ENCODE data around the gene ANAPC2. TPM values are rescaled to one million over a fixed set of nuclear protein-coding genes. Genes with fewer than 3 reads are reported as not detected.
A peak's percentile ranks its signal among the peaks of the same experiment; 100 is the strongest.

The ANAPC2 gene
- total RNA-seq, 3 donors from 2014 or later (not counting 1 experiment from before 2014, with no cell fraction given), result 146 to 172 (median 171) TPM

DNA sequence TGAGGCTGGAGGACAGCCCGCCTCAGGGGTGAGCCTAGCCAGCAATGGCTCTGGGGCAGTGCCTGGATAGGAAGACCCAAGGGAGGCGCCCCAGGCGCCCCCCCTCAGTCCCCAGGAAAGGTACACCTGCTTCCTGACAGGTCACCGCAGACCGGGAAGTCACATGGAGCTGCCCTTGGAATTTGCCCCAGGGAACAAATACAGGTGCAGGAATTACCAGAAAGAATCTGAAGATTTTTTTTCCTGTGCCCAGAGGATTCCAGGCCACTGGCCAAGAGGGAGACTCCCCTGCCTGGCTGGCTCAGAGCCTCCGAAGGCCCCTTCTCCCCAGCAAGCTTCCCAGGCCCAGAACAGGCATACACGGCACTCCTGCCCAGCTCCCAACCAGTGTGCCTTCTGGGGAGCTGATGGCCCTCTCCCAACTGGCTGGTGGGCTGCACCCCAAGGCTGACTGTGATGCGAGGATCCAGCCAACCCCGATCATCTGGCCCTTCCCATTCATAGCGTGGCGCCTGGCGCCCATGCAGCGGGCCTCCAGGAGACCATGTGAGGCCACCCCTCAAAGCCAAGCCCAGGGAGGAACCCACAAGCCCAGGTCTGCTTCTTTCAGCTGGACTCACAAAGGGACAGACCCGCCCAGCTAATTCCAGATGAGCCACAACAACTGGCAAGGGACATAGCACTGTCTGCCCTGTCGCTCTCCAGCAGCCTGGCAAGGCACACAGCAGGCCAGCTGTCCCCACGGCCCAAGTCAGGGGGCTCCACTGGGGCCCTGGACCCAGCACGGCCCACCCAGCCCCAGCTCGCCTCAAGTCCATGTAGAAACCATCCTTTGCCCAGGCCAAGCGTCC lies 9.9 kb upstream of the ANAPC2 start:
- H3K4me3 Mint-ChIP-seq, result peak overlapping the region; percentile 25
- Histone ChIP-seq H3K4me1 (ENCODE audit: control insufficient read depth, insufficient read depth, low read length) (peaks cover 23% of the 10 kb centered on the region), H3K4me3 (ENCODE audit: low read length) (no peak overlapping the region), H3K27ac (ENCODE audit: low read length) (no peak overlapping the region), H3K36me3 (ENCODE audit: control insufficient read depth, insufficient read depth, low read length) (no peaks in the 10 kb centered on the region), H3K27me3 (ENCODE audit: control insufficient read depth, insufficient read depth, low read length) (no peaks in the 10 kb centered on the region), H3K9me3 (ENCODE audit: control insufficient read depth, insufficient read depth, low read length) (no peaks in the 10 kb centered on the region)
- no peak overlapping the region for H3K27ac Mint-ChIP-seq
- DNase-seq, result no peak
- no peaks in the 10 kb centered on the region for H3K27me3 Mint-ChIP-seq (ENCODE audit: low read depth in 2 of 2)
- H3K36me3 Mint-ChIP-seq, result no peaks in the 10 kb centered on the region
- no peaks in the 10 kb centered on the region for H3K9me3 Mint-ChIP-seq
- 96% methylated on average over 19 of the region's 19 CpGs for WGBS (ENCODE audit: insufficient coverage)
- peaks cover 5 to 23% of the 10 kb centered on the region in 2 donors for H3K4me1 Mint-ChIP-seq
- TF ChIP-seq, protein P1, sequence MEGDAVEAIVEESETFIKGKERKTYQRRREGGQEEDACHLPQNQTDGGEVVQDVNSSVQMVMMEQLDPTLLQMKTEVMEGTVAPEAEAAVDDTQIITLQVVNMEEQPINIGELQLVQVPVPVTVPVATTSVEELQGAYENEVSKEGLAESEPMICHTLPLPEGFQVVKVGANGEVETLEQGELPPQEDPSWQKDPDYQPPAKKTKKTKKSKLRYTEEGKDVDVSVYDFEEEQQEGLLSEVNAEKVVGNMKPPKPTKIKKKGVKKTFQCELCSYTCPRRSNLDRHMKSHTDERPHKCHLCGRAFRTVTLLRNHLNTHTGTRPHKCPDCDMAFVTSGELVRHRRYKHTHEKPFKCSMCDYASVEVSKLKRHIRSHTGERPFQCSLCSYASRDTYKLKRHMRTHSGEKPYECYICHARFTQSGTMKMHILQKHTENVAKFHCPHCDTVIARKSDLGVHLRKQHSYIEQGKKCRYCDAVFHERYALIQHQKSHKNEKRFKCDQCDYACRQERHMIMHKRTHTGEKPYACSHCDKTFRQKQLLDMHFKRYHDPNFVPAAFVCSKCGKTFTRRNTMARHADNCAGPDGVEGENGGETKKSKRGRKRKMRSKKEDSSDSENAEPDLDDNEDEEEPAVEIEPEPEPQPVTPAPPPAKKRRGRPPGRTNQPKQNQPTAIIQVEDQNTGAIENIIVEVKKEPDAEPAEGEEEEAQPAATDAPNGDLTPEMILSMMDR (IDR thresholded peaks at IDR 0.05), result no peak
- intact Hi-C loops (cut with micrococcal nuclease), result no loop called here
- ATAC-seq, result no peak

DNA sequence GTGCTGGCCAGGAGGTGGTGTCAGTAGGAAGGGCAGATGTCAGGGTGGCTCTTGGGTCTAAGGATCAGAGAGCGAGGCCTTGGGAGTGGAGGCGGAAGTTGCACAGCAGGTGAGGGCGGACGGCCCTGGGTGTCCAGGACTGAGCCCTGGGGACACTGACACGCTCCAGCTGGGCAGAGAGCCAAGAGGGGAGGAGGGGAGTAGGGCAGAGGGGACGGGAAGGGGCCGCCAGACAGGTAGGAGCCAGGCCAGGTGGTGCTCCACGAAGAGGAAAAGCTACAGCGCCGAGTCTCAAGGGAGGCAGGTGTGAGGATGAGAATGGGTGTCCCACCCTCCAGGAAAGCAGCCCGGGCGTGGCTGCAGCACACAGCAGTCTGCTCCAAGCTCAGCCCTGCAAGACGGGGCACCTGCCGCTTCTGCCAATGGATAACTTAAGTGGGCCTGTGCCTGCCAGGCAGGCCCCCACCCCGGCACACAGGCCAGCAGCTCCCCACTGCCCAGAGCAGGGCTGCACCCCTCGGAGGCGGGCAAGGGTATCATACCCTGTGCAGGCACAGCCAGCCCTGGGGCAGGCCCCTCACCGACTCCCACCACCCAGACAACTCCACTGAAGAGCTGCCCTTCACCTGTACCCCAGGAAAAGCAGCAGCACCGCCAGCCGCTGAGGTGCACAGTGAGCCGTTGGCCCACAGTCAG lies 7.3 kb upstream of the ANAPC2 start:
- no peak overlapping the region for H3K27ac Mint-ChIP-seq

DNA sequence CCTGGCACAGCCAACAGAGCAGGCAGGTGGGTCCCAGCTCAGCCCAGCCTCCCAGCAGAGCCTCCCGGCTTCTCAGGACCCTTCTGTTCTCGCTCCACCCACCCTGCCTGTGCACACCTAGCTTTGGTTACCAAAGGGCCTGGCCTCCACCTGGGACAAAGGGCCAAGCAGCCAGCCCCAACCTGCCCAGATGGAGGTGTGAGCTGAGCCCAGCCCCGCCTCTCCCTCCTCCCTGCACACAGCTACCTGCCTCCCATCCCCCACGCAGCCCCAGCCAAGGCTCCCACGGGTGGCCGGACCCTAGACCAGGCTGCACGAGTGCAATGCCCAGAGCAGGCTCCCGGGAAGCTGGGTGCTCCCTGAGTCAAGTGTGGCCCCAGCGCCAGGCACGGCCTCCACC lies 6.5 kb upstream of the ANAPC2 start:
- TF ChIP-seq, protein P1 (IDR thresholded peaks at IDR 0.05), result no peak
- intact Hi-C loops (cut with micrococcal nuclease), result no loop called here
- H3K9me3 Mint-ChIP-seq, result no peaks in the 10 kb centered on the region
- no peaks in the 10 kb centered on the region for H3K36me3 Mint-ChIP-seq
- H3K27me3 Mint-ChIP-seq (ENCODE audit: low read depth in 2 of 2), result no peaks in the 10 kb centered on the region
- no peak overlapping the region for H3K27ac Mint-ChIP-seq
- peaks cover 13% of the 10 kb centered on the region for H3K36me3 ChIP-seq (ENCODE audit: control insufficient read depth, insufficient read depth, low read length)
- ATAC-seq, result no peak
- no peak overlapping the region for H3K4me3 Mint-ChIP-seq
- peaks cover 0 to 21% of the 10 kb centered on the region in 2 donors for H3K4me1 Mint-ChIP-seq
- DNase-seq, result no peak
- no peak overlapping the region for H3K4me3 ChIP-seq (ENCODE audit: low read length)
- H3K27ac ChIP-seq (ENCODE audit: low read length), result no peak overlapping the region
- peaks cover 18% of the 10 kb centered on the region for H3K4me1 ChIP-seq (ENCODE audit: control insufficient read depth, insufficient read depth, low read length)
- H3K9me3 ChIP-seq (ENCODE audit: control insufficient read depth, insufficient read depth, low read length), result no peaks in the 10 kb centered on the region
- no peaks in the 10 kb centered on the region for H3K27me3 ChIP-seq (ENCODE audit: control insufficient read depth, insufficient read depth, low read length)
- WGBS (ENCODE audit: insufficient coverage), result 93% methylated on average over 10 of the region's 10 CpGs

More for the DNA sequence above, 7.3 kb upstream of the ANAPC2 start:
- Mint-ChIP-seq H3K27me3 (ENCODE audit: low read depth in 2 of 2) (no peaks in the 10 kb centered on the region), H3K36me3 (no peaks in the 10 kb centered on the region), H3K4me1 (peaks cover 0 to 19% of the 10 kb centered on the region in 2 donors), H3K9me3 (no peaks in the 10 kb centered on the region), H3K4me3 (no peak overlapping the region)
- no peak overlapping the region for H3K27ac ChIP-seq (ENCODE audit: low read length)
- ATAC-seq (no peak), DNase-seq (no peak)
- H3K4me3 ChIP-seq (ENCODE audit: low read length), result no peak overlapping the region
- H3K36me3 ChIP-seq (ENCODE audit: control insufficient read depth, insufficient read depth, low read length), result peaks cover 6% of the 10 kb centered on the region
- intact Hi-C loops (cut with micrococcal nuclease), result no loop called here
- no peaks in the 10 kb centered on the region for H3K9me3 ChIP-seq (ENCODE audit: control insufficient read depth, insufficient read depth, low read length)
- TF ChIP-seq, protein P1 (IDR thresholded peaks at IDR 0.05), result no peak
- peaks cover 14% of the 10 kb centered on the region for H3K4me1 ChIP-seq (ENCODE audit: control insufficient read depth, insufficient read depth, low read length)
- H3K27me3 ChIP-seq (ENCODE audit: control insufficient read depth, insufficient read depth, low read length), result no peaks in the 10 kb centered on the region
- 96% methylated on average over 21 of the region's 21 CpGs for WGBS (ENCODE audit: insufficient coverage)

Data from natural killer cell (primary cell).